ENCODE results near the gene PAPSS1. TPM values are rescaled to one million over a fixed set of nuclear protein-coding genes. Genes with fewer than 3 reads are reported as not detected.

The PAPSS1 gene
- total and polyA plus RNA-seq, 9 of the 15 experiments (the other 6 are each of a cell fraction or from before 2014, with no cell fraction given), result 21.1 to 53.9 (median 41.9) TPM

DNA sequence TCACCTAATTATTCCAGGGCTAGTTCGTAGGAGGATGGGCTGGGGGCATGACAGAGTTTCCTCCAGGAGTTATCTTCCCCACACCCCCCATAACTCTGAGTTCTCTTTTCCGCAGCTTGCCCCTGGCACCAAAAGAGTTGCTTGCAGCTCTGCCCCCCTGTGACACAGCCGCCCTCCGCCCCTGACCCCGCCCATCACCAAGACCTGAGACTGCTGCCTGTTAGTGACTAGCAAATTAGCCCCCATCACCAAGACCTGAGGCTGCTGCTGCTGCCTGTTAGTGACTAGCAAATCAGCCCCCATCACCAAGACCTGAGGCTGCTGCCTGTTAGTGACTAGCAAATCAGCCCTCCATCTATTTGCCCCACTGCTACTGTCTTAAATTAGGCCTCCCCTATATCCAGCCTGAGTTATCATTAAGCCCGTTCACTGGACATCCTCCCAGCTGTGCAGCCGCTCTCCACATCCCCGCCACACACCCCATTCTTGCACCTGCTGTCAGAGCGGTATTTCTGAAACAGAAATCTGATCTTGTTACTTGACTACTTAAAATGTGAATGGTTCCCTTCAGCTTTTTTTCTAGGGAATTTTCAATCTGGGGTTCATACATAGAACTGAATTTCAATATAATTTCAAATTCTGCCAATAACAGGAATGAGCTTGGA is 1.5 kb upstream of the PAPSS1 start:
- Histone ChIP-seq H3K4me2 (ENCODE audit: insufficient read depth, low read length) (no peak overlapping the region; the same call in 1 of the 2 replicates), H3K27ac (ENCODE audit: extremely low read depth, low read depth, low read length) (no peak overlapping the region), H2AFZ (ENCODE audit: low read depth, low read length) (peak overlapping the region; percentile 93; the same call in 1 of the 2 replicates), H3K9me1 (ENCODE audit: control insufficient read depth, insufficient read depth, low read length) (no peaks in the 10 kb centered on the region), H3K79me2 (ENCODE audit: control insufficient read depth, insufficient read depth, low read length) (peaks cover 27% of the 10 kb centered on the region), H4K20me1 (replicated peaks; ENCODE audit: control insufficient read depth, insufficient read depth, low read length) (no peaks in the 10 kb centered on the region), H3K9me3 (replicated peaks; ENCODE audit: control insufficient read depth, insufficient read depth, low read depth, low read length) (no peaks in the 10 kb centered on the region), H3K4me1 (replicated peaks in 1 of 2; ENCODE audit: control insufficient read depth in 2 of 2, insufficient read depth in 2 of 2, low read length in 2 of 2) (peaks cover 5 to 9% of the 10 kb centered on the region in 2 experiments; a peak in 4 of 5 replicates), H3K9ac (ENCODE audit: insufficient read depth in 1 of 2, low read depth in 2 of 2, low read length in 2 of 2) (no peak overlapping the region), H3K4me3 (no peak overlapping the region), H3K27me3 (ENCODE audit: control insufficient read depth in 2 of 2, insufficient read depth in 2 of 2, low read length in 2 of 2) (no peaks in the 10 kb centered on the region), H3K36me3 (ENCODE audit: control insufficient read depth, insufficient read depth, low read length) (no peaks in the 10 kb centered on the region)
- no peak for FAIRE-seq
- WGBS (ENCODE audit: insufficient coverage, low coverage, missing lambda C conversion rate), result 83% methylated on average over 7 of the region's 9 CpGs
- intact Hi-C loops (cut with micrococcal nuclease) (loop anchor here (5.0 kb wide), 1 partner anchor 1404 kb away; the partner anchor contains the start of genes AIMP1 and TBCK), in situ Hi-C loops (cut with MboI) (loop anchor here (25.0 kb wide), 1 partner anchor 1409 kb away; the partner anchor contains the start of genes AIMP1 and TBCK)
- no peak for DNase-seq (ENCODE audit: extremely low read depth in 1 of 4, low spot score in 3 of 4)
- ATAC-seq, result no peak
- ChIA-PET POLR2A (no interaction called here), CTCF (ENCODE audit: low intra/inter-chr PET ratio) (no interaction called here)
- BruUV-seq (replicated peaks), result no TSS peak
- TF ChIP-seq, protein P1, sequence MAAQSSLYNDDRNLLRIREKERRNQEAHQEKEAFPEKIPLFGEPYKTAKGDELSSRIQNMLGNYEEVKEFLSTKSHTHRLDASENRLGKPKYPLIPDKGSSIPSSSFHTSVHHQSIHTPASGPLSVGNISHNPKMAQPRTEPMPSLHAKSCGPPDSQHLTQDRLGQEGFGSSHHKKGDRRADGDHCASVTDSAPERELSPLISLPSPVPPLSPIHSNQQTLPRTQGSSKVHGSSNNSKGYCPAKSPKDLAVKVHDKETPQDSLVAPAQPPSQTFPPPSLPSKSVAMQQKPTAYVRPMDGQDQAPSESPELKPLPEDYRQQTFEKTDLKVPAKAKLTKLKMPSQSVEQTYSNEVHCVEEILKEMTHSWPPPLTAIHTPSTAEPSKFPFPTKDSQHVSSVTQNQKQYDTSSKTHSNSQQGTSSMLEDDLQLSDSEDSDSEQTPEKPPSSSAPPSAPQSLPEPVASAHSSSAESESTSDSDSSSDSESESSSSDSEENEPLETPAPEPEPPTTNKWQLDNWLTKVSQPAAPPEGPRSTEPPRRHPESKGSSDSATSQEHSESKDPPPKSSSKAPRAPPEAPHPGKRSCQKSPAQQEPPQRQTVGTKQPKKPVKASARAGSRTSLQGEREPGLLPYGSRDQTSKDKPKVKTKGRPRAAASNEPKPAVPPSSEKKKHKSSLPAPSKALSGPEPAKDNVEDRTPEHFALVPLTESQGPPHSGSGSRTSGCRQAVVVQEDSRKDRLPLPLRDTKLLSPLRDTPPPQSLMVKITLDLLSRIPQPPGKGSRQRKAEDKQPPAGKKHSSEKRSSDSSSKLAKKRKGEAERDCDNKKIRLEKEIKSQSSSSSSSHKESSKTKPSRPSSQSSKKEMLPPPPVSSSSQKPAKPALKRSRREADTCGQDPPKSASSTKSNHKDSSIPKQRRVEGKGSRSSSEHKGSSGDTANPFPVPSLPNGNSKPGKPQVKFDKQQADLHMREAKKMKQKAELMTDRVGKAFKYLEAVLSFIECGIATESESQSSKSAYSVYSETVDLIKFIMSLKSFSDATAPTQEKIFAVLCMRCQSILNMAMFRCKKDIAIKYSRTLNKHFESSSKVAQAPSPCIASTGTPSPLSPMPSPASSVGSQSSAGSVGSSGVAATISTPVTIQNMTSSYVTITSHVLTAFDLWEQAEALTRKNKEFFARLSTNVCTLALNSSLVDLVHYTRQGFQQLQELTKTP (IDR thresholded peaks at IDR 0.05; ENCODE audit: low read depth in 1 of 2, partially characterized antibody in 2 of 2), result no peak
- TF ChIP-seq SOX6 (IDR thresholded peaks at IDR 0.05) (no peak), HDAC8 (tag; IDR thresholded peaks at IDR 0.05) (no peak), NFIX (CRISPR knock-in tag; IDR thresholded peaks at IDR 0.05; ENCODE audit: low read depth) (no peak), RNF2 (IDR thresholded peaks at IDR 0.05) (no peak), CBX2 (IDR thresholded peaks at IDR 0.05; ENCODE audit: insufficient read depth, low read length, poor library complexity, severe bottlenecking) (no peak), XRCC3 (IDR thresholded peaks at IDR 0.05) (no peak), PTRF (tag; IDR thresholded peaks at IDR 0.05) (no peak), ATF1 (CRISPR knock-in tag; IDR thresholded peaks at IDR 0.05) (no peak), ATF1 (tag; IDR thresholded peaks at IDR 0.05) (no peak), BRD4 (IDR thresholded peaks at IDR 0.05) (no peak)
- TF ChIP-seq, protein P2, sequence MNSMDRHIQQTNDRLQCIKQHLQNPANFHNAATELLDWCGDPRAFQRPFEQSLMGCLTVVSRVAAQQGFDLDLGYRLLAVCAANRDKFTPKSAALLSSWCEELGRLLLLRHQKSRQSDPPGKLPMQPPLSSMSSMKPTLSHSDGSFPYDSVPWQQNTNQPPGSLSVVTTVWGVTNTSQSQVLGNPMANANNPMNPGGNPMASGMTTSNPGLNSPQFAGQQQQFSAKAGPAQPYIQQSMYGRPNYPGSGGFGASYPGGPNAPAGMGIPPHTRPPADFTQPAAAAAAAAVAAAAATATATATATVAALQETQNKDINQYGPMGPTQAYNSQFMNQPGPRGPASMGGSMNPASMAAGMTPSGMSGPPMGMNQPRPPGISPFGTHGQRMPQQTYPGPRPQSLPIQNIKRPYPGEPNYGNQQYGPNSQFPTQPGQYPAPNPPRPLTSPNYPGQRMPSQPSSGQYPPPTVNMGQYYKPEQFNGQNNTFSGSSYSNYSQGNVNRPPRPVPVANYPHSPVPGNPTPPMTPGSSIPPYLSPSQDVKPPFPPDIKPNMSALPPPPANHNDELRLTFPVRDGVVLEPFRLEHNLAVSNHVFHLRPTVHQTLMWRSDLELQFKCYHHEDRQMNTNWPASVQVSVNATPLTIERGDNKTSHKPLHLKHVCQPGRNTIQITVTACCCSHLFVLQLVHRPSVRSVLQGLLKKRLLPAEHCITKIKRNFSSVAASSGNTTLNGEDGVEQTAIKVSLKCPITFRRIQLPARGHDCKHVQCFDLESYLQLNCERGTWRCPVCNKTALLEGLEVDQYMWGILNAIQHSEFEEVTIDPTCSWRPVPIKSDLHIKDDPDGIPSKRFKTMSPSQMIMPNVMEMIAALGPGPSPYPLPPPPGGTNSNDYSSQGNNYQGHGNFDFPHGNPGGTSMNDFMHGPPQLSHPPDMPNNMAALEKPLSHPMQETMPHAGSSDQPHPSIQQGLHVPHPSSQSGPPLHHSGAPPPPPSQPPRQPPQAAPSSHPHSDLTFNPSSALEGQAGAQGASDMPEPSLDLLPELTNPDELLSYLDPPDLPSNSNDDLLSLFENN (IDR thresholded peaks at IDR 0.05; ENCODE audit: low read depth in 2 of 2, low read length in 2 of 2), result no peak
- TF ChIP-seq, protein P3, sequence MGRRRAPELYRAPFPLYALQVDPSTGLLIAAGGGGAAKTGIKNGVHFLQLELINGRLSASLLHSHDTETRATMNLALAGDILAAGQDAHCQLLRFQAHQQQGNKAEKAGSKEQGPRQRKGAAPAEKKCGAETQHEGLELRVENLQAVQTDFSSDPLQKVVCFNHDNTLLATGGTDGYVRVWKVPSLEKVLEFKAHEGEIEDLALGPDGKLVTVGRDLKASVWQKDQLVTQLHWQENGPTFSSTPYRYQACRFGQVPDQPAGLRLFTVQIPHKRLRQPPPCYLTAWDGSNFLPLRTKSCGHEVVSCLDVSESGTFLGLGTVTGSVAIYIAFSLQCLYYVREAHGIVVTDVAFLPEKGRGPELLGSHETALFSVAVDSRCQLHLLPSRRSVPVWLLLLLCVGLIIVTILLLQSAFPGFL (CRISPR knock-in tag; IDR thresholded peaks at IDR 0.05), result no peak

Data from K562 (cell line).